Measurements from ENCODE around the gene MB21D2.

MB21D2 gene

DNA sequence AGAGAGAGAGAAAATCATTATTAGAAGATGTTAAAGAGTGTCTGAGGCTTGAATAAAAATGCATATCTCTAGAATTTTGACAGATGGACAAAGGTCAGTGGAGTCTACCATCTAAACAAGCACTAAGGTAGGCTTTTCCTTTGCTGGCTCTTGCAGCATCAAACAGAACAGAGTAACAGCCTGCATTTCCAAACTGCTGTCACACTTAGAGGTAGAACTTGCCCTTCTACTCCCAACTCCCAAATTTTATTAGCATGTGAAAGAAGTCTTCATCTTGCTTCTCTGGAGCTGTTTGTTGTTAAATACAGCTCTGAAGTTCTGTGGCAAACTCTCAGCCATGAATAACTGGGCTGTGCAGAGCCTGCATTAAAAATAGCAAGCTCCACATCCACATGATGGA lies 4.1 kb upstream of the MB21D2 start:
- no peak for DNase-seq (ENCODE audit: low read depth, low spot score)

DNA sequence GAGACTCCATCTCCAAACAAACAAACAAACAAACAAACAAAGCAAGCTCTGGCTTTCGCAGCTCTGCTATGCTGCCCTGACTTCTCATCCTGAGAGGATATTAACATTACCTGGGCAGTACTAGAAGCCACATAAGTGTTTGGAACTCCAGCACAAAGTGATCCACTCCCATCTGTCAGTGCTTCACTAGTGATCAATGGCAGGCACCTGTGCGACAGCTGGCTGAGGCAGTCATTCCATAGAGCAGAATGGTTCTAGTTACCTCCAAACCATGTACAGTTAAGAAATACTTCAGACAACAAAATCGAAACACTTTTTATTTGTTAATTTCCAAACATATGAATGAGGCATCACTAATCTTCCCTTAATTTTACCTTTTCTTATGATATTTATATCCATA lies 2.8 kb upstream of the MB21D2 start:
- no peak for DNase-seq (ENCODE audit: low read depth, low spot score)

DNA sequence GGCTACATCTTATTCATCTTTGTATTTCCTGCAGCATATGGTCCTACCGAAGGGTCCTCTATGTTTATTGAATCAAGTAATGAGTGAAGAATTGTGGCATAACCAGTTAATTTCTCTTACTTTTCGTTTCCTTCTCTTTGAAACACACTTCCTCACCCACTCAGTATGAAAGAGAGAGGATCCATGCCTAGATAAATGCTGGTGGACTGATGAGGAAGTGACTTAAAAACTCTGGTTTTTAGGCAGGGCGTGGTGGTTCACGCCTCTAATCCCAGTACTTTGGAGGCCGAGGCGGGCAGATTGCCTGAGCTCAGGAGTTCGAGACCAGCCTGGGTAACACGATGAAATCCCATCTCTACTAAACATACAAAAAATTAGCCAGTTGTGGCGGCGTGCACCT lies 2.2 kb upstream of the MB21D2 start:
- no peak for DNase-seq (ENCODE audit: low read depth, low spot score)

DNA sequence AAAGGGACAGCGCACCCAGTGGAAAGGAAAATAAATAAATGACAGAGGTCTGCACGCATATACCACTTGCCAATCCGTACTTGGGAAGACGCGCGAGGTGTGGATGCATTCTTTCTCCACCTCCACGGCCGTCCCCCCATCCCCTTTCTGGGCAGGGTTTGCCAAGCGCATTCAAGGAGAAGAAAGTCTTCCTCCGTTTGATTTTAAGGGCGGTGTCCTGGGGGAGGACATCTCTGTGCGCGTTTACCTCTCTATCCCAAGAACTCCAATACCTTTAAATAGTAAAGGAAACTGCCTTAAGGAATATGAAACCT lies 576 bp upstream of the MB21D2 start:
- DNase-seq (ENCODE audit: low read depth, low spot score): no peak

DNA sequence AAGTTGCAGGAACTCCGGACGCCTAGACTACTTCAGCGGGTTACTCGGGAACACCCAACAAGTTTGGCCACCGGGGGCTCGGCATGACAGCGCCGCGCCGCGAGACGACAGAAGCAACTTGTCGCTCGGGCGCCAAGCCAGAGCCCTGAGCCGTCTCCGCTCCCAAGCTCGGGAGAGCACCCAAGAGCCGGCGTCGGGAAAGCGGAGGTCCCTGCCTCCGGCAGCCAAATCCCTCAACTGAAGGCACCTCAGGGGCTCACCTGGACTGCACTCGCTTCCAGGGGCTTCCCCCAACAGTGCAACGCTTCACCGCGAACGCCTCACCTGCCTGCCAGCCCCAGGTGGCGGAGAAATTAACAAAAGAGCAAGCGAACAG lies 640 bp downstream of the MB21D2 start:
- DNase-seq (ENCODE audit: low read depth, low spot score): no peak

DNA sequence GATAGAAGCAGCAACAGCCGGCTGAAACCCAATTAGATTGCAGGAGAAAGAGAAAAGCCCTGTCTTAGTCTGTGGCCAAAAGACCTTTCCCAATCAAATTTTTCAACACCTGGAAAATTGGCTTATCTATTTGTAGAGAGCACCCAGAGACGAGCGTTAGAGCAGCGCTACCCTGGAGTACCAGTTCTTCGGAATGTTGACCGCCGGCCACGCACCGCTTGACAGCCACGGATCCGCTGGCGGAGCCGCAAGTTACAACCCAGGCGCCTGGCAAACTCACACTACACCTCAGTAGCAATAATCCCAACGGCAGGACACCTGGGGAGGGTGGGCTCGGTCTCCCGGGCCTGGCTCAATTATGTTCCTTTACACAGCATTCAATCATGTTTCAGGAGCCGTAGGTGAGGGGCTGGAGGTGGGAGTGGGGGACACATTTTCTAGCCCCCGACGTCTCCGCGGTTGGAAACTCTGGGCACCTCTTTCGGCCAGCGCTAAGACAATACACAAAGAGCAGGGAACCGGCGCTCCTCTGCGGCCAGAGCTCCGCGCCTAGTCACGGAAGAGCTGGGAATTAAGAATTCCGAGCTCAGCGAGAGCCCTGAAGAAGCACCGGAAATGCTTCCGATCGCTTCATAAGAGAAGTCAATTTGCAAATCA lies 1.2 kb downstream of the MB21D2 start:
- DNase-seq (ENCODE audit: low read depth, low spot score): peak; percentile 83

DNA sequence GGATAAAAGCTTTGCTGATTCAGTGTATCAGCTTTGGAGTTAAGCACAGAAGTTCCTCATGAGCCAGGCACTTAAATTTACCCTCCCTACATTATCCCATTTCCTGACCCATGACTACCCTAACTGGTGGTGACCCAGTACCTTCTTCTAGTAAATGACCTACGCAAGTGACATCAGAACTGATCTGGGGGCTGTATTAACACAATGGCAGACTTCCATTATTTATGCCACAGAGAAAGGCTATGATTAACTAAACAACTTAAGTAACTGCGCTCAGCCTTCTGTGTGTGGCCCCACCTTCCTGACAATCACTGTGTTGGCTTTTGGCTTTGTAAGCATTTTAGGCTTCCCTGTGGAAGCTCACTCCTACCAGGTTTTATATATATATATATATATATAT lies 1.9 kb downstream of the MB21D2 start:
- no peak for DNase-seq (ENCODE audit: low read depth, low spot score)

DNA sequence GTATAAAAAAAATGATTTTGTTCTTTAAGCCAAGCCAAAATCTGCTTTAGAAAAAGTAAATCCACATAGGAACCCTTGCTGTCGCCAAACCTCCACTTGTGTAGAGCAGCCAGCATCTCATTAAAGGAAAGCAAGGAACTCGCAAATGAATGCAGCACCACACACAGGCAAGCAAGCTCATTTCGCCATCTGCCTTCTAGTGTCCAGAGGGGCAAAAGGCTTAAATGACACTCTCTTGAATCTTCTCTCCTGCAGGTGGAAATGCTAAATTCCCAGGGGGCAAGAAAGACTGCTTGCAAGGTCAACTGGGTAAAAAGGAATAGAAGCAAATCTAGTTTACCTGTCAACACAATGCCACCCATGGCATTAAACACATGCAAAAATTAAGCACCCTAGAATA lies 2.4 kb downstream of the MB21D2 start:
- DNase-seq (ENCODE audit: low read depth, low spot score): no peak

DNA sequence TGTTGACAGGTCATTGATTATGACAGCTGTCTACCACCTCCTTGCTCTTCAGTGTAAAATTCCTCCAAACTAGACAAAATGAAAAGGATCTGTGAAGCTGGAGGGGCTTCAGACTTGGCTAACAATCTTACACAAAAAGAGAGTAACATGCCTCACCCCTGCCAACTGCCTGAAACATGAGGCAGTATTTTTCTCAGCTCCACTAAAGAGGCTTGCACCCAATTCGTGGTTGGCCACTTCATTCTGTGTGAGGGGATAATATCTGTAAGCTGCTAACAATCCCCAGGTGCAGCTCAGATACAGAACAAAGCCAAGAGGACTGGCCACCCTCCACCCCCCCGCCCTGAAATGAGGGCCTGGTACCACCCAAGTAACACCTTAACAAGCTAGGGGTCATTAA lies 2.8 kb downstream of the MB21D2 start:
- DNase-seq (ENCODE audit: low read depth, low spot score): no peak

DNA sequence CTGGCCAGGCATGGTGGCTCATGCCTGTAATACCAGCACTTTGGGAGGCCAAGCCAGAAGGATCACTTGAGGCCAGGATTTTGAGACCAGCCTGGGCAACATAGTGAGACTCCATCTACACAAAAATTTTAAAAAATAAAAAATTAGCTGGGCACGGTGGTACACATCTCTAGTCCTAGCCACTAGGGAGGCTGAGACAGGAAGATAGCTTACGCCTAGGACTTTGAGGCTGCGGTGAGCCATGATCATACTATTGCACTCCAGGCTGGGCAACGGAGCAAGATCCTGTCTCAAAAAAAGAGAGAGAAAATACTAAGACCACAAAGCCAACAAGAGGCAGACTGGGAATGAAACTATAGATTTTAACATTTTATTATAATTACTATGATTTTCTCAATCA lies 4.1 kb downstream of the MB21D2 start:
- DNase-seq (ENCODE audit: low read depth, low spot score): no peak

DNA sequence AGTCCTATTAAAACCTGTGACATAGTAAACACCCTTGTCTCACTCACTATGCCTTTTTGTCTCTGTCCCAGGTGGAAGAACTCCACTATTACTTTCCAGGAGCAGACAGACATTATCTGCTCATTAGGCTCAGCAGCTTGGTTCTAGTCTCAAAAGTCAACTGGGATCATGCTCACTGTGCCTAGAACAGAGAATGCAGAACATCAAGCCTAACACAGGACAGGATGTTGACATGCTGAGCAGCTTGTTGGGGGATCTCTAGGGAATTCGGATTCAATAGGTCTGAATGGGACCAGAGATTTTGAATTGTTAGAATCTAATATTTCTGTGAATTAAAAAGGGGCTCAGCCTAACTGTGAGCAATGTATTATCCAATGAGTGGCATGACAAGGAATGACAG lies 6.4 kb downstream of the MB21D2 start:
- DNase-seq (ENCODE audit: low read depth, low spot score): no peak

DNA sequence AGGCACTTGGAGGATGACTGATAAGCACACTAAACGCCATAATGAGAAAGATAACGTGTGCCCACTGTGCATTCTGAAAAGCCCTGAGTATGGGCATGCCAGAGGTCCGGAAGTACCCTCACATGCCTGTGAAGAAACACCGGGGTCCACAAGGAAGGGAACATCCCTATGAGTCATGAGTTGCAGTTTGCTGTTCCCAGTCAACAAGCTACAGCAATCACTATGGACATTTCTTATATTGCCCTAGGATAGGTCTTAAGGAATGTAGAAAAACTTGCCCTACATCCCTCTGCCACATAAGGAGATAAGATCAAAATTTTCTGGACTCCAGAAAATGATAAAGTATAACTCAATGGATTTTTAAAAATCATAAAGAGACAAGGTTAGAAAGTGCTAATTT lies 9.9 kb downstream of the MB21D2 start:
- DNase-seq (ENCODE audit: low read depth, low spot score): no peak

DNA sequence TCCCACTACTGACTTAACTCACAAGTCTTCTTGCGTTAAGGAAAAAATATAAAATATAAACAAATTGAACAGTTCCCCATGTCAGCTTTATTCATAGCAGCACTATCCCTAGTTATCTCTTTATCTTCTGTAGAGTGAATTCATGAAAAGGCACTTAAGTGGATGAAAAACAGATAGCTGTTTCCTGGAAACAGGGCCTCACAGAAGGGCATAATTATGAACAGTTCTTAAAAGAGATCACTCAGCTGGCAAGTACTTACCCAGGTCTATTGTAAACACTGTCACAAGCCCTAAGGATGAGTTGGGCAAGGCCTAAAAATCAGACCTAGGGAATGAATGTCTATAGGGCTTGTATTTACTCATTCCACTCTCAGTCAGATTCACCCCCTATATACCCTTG lies 10.7 kb downstream of the MB21D2 start:
- no peak for DNase-seq (ENCODE audit: low read depth, low spot score)

DNA sequence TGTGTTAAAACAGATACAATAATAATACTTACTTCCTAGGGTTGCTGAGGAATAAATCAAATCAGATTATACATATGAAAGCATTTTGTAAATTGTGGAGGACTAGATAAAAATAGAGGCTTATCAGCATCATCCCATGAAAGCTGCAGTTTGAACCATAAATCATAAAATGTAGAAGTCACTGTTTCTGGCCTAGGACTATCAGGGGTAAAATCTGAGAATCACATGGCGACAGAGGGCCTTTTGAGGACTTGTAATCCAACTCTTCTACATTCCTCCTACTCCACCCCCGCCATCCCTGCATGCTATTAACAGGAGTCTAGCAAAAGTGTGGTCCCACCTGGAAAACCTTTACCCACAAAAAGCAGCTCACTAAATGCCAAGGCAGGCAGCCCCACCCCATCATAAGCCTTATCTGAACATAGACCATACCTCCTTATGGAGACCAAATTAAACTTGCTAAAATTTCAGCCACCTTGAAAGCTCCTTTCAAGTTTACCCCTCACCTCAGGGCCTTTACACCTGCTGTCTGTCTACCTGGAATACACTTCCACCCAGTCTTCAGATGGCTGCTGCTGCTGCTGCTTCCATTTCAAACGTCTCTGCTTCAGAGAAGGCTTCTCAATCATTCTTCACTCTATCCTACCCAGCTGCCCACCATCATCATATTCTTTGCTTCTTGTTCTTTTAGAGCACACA lies 11.5 kb downstream of the MB21D2 start:
- no peak for DNase-seq (ENCODE audit: low read depth, low spot score)

DNA sequence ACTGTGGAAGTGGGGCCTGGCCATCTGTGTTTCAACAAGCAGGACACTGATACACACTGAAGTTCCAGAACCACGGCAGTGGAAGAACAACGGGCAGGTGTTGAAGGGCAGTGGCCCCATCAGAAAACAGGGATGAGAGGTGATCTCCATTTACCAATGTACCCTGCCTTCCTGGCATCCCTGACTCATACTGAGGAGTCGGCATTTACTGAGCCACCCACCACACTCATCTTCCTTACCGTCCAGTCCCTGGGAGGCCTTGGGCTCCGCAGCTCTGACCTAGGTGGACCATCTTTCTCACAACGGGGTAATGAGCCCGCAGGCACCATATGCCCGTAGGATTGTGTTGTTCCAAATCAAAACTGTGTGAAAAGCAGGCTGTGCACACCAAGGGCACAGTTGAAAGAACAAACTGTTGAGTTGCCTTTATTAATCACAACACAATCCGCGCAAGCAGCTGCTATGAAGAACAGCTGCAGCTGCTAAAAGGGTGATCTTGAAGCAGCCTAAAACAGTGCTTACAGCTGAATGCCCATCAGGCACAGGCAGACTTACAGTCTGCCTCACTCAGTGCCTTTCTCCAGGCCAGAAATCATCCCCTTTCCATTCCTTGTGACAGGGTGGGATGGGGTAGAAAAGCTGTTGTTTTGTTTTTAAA lies 12.9 kb downstream of the MB21D2 start:
- DNase-seq (ENCODE audit: low read depth, low spot score): no peak

DNA sequence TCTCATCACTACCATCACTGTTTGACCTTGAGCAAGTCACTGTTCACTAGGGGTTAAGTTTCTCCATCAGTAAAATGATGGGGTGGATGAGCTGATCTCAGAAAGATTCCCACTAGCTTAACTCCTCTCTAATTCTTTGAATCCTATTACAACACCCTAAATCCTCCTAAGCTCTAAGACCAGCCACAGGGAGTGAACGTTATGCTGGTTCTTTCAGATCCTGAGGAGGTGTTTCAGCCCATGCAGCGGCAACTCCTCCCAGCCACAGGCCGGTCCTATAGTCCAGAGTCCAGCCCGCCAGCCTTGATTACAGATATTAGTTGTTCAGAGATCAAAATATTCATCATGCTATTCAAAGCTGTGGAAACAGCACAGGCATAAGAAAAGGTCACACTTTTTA lies 15.1 kb downstream of the MB21D2 start:
- DNase-seq (ENCODE audit: low read depth, low spot score): no peak

DNA sequence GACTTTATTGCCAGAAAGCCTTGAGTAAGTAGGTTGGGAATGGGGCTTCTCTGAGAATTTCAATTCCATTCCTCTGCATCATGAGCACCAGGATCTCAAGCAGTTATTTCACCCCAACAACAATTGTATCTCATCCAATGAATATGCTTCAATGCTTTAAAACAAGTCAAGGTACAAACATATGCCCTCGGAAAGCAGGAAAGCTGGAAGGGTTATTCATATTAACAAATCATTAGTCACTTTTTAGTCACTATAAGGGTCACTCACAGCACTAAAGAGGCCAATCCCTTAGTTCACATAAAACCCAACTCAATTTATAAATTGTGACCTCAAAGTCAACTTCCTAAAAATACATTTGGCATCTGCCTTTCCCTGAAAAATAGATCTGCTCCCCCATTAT lies 16.2 kb downstream of the MB21D2 start:
- DNase-seq (ENCODE audit: low read depth, low spot score): no peak

DNA sequence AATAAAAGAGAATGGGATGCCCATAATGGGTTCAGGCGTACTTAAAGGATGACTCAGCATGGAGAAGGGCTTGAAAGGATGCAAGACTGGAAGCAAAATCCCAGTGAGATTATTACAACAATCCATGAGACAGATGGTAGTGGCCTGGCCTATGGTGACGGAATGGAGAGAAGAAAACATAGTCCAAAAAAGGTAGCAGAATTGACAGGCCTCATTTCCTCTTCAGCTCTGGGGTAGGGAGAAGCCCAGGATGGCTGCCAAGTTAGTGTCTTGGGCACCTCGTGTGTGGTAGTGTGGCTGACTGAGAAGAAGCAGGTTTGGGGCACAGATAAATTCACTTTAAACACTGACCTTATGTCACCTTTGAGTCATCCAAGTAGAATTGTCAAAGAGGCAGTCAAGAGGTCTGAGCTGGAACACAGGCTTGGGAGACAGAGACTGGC lies 18.1 kb downstream of the MB21D2 start:
- DNase-seq (ENCODE audit: low read depth, low spot score): no peak

DNA sequence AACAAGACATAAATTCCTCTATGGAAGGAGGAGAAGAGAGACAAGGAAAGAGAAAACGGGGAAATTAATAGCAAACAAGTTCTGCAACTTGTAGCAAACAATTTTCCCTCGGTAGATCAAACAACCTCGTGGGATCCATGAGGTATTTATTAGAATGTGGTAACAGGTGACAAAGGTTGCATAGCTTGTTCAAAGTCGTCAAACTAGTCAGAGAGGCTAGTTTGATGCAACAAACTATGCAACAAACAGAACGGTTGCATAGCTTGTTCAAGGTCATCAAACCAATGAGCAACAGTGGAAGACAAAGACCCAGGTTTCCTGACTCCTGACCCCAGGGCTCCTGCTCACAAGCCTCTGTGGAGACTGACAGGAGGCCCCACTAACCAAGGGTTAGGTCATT lies 20.7 kb downstream of the MB21D2 start:
- no peak for DNase-seq (ENCODE audit: low read depth, low spot score)

DNA sequence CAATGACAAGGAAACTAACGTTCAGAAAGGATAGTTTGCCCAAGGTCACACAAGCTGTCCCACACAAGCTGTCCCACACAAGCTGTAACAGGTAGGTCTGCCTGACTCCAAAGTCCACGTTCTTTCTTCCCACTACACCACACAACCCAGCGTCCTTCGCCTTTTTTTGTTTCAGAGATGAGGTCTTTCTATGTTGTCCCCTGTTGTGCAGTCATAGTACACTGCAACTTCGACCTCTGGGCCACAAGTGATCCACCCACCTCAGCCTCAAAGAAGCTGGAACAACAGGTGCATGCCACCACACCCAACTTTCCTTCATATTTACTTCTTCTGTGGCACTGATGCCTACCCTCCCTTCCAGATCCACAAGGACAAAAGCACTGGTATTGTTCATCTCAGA lies 21.4 kb downstream of the MB21D2 start:
- no peak for DNase-seq (ENCODE audit: low read depth, low spot score)

DNA sequence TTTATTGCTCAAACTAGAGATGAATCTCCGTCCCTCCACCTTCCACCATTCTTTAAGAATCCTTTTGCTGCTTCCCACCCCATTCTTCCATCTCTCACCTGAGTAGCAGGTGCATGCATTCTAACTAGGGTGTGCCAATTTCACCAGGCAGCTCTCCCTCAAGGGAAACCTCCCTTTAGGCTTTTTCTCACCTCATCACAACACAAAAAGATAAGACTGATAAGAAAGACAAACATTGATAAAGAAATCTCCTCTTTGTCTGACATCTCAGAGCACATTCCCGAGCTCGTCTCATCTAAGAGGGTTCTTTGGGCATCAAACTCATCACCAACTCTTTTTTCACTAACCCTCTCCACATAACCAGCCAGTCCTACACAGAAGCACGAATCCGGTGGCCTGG lies 23.0 kb downstream of the MB21D2 start:
- DNase-seq (ENCODE audit: low read depth, low spot score): no peak

DNA sequence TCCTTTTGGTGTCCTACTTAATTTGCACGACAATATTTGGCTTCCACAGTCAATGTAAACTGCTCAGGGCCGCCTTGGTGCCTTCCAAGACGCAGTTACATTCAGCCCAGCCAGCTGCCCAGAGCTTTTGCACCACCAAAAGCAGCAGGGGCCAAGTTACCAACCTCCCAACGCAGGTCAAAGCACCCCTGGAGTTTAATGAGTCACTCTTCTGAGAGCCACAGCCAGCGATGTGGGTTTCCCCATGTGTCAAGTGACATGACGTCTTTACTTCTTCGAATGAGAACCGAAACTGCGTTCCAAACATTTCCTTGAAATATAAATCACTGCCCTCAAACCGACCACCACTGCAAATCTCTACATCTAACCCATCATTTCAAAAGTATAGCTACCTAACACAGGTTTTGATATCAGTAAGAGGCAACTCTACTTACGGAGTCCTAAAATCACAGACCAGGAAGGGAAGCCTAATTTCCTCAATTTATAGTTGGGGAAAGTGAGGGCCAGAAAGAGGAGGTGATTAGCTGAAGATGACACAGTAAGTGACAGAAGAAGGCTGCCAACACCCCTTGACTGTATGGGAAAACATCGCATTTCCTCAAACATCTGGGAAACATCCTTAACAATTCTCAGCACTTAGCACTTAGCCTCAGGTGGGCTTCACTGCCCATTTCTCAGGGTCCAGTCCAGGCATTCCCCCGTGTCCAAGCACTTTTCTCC lies 24.5 kb downstream of the MB21D2 start:
- no peak for DNase-seq (ENCODE audit: low read depth, low spot score)
